ENCODE measurements around the gene APOM. TPM values are rescaled to one million over a fixed set of nuclear protein-coding genes. Genes with fewer than 3 reads are reported as not detected.

APOM gene
- total RNA-seq, 1 experiment from 2014 or later: 2.5 TPM

DNA sequence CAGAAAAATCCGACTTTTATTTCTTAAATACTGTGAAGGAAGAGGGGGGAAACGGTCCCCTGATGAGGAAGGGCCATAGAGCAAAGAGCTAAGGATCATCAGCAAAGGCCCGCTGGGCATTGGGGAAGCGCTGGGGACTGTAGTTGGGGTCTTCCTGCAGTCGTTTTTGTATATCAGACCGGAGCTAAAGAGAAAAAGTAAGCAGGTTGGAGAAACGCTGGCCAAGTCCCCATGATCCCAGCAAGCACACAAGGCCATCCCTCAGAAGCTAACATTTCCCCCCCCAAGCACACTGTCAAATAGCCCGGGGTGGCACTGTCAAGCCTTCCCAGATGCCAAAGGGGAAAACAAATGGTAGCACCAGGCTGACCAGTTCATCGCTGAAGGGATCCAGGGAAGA is 16.7 kb upstream of the APOM start:
- Histone ChIP-seq H3K9me3 (ENCODE audit: low read depth, low read length, poor library complexity, severe bottlenecking) (no peaks in the 10 kb centered on the region), H3K27me3 (replicated peaks; ENCODE audit: insufficient read depth, low read depth, low read length, poor library complexity) (no peaks in the 10 kb centered on the region), H3K36me3 (ENCODE audit: insufficient read depth, low read length, poor library complexity, severe bottlenecking) (peaks cover 95% of the 10 kb centered on the region), H3K4me3 (ENCODE audit: low read depth, low read length, poor library complexity, severe bottlenecking) (no peak overlapping the region), H3K27ac (ENCODE audit: low read depth, low read length, poor library complexity, severe bottlenecking) (no peak overlapping the region), H3K4me1 (ENCODE audit: insufficient read depth, low read length, poor library complexity, severe bottlenecking) (no peaks in the 10 kb centered on the region)
- no peak for DNase-seq (ENCODE audit: low spot score)
- TF ChIP-seq, protein P1, sequence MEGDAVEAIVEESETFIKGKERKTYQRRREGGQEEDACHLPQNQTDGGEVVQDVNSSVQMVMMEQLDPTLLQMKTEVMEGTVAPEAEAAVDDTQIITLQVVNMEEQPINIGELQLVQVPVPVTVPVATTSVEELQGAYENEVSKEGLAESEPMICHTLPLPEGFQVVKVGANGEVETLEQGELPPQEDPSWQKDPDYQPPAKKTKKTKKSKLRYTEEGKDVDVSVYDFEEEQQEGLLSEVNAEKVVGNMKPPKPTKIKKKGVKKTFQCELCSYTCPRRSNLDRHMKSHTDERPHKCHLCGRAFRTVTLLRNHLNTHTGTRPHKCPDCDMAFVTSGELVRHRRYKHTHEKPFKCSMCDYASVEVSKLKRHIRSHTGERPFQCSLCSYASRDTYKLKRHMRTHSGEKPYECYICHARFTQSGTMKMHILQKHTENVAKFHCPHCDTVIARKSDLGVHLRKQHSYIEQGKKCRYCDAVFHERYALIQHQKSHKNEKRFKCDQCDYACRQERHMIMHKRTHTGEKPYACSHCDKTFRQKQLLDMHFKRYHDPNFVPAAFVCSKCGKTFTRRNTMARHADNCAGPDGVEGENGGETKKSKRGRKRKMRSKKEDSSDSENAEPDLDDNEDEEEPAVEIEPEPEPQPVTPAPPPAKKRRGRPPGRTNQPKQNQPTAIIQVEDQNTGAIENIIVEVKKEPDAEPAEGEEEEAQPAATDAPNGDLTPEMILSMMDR (conservative IDR thresholded peaks at IDR 0.05; ENCODE audit: low read depth, low read length): no peak
- TF ChIP-seq EZH2 (IDR thresholded peaks at IDR 0.05; ENCODE audit: borderline replicate concordance, low read depth, low read length, poor library complexity, severe bottlenecking): no peak
- POLR2A ChIA-PET (ENCODE audit: low non-redundant PET): no interaction called here
- CTCF ChIA-PET: no interaction called here
- intact Hi-C loops (cut with micrococcal nuclease; ENCODE audit: unreplicated experiment): no loop called here
- no TSS peak for BruUV-seq (replicated peaks)

GRCh38 chr6:31639449-31639861 is 16.2 kb upstream of the APOM start:
- Histone ChIP-seq H3K4me3 (ENCODE audit: low read depth, low read length, poor library complexity, severe bottlenecking) (no peak overlapping the region), H3K4me1 (ENCODE audit: insufficient read depth, low read length, poor library complexity, severe bottlenecking) (no peaks in the 10 kb centered on the region), H3K27ac (ENCODE audit: low read depth, low read length, poor library complexity, severe bottlenecking) (no peak overlapping the region), H3K27me3 (replicated peaks; ENCODE audit: insufficient read depth, low read depth, low read length, poor library complexity) (no peaks in the 10 kb centered on the region), H3K9me3 (ENCODE audit: low read depth, low read length, poor library complexity, severe bottlenecking) (no peaks in the 10 kb centered on the region), H3K36me3 (ENCODE audit: insufficient read depth, low read length, poor library complexity, severe bottlenecking) (peaks cover 95% of the 10 kb centered on the region)
- BruUV-seq (replicated peaks): no TSS peak
- DNase-seq (ENCODE audit: low spot score): no peak
- intact Hi-C loops (cut with micrococcal nuclease; ENCODE audit: unreplicated experiment): no loop called here
- ChIA-PET CTCF (no interaction called here), POLR2A (ENCODE audit: low non-redundant PET) (no interaction called here)
- no peak for TF ChIP-seq EZH2 (IDR thresholded peaks at IDR 0.05; ENCODE audit: borderline replicate concordance, low read depth, low read length, poor library complexity, severe bottlenecking)
- TF ChIP-seq, protein P1 (conservative IDR thresholded peaks at IDR 0.05; ENCODE audit: low read depth, low read length): no peak

DNA sequence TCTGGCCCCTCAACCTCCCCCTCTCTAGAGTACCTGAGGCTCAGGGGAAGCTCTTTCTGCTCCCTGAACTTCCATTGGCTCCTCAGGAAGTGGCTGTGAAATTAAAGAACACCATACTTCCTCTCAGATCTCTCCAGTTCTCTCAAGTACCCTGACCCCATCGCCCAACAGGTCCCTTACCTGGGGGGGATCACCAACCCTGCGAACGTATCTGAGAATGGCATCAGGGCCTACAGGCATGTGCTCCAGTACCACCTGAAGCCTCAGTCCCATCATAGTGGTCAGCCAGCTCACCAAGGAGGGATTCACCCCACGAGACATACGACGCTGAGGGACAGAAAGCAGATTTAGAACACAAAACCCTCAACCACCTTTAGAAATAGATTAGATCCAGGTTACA is 15.1 kb upstream of the APOM start:
- TSS peak; percentile 80 for BruUV-seq (replicated peaks)
- POLR2A ChIA-PET (ENCODE audit: low non-redundant PET): interaction anchor here (0.6 to 0.8 kb wide), 2 partner anchors 14 to 329 kb away, joined by 3 read pairs; no protein-coding TSS in a partner anchor
- intact Hi-C loops (cut with micrococcal nuclease; ENCODE audit: unreplicated experiment): no loop called here
- Histone ChIP-seq H3K4me1 (ENCODE audit: insufficient read depth, low read length, poor library complexity, severe bottlenecking) (no peaks in the 10 kb centered on the region), H3K27me3 (replicated peaks; ENCODE audit: insufficient read depth, low read depth, low read length, poor library complexity) (no peaks in the 10 kb centered on the region), H3K9me3 (ENCODE audit: low read depth, low read length, poor library complexity, severe bottlenecking) (no peaks in the 10 kb centered on the region), H3K36me3 (ENCODE audit: insufficient read depth, low read length, poor library complexity, severe bottlenecking) (peaks cover 95% of the 10 kb centered on the region), H3K4me3 (ENCODE audit: low read depth, low read length, poor library complexity, severe bottlenecking) (no peak overlapping the region), H3K27ac (ENCODE audit: low read depth, low read length, poor library complexity, severe bottlenecking) (no peak overlapping the region)
- no peak for TF ChIP-seq EZH2 (IDR thresholded peaks at IDR 0.05; ENCODE audit: borderline replicate concordance, low read depth, low read length, poor library complexity, severe bottlenecking)
- TF ChIP-seq, protein P1 (conservative IDR thresholded peaks at IDR 0.05; ENCODE audit: low read depth, low read length): no peak
- CTCF ChIA-PET: no interaction called here
- DNase-seq (ENCODE audit: low spot score): no peak

All from A673 (cell line).